HG03064 (cell line): ENCODE data around the gene COL26A1.
"Not testable (repeated sequence)": the region's sequence is repeated elsewhere in the genome, so short reads cannot be mapped to it uniquely, and the experiment has no call there.

Experiments used
- ATAC-seq: cut with Tn5 transposase; IDR thresholded peaks from one replicate; pipeline ENCODE4 v1.9.1; 2021; ENCODE audit warnings: low read depth; ENCODE audit not compliant: unreplicated experiment

The COL26A1 gene

GRCh38 chr7:101362334-101363195, at the start of gene COL26A1:
COL26A1 (plus strand) TSS chr7:101362875; CDS start chr7:101363033, 158 bp downstream.
- no peak for ATAC-seq

GRCh38 chr7:101315336-101315735, 47.3 kb upstream of the COL26A1 start:
- no peak for ATAC-seq

GRCh38 chr7:101319401-101319800, 43.3 kb upstream of the COL26A1 start:
- no peak for ATAC-seq

- peak; percentile 94 for ATAC-seq
Observed at GRCh38 chr7:101321491-101322401, 40.9 kb upstream of the COL26A1 start, which contains the start of gene IFT22. IFT22 (minus strand) TSS chr7:101321812; CDS start chr7:101321709, 103 bp downstream.

- no peak for ATAC-seq
Observed at GRCh38 chr7:101328159-101328558, 34.5 kb upstream of the COL26A1 start.

- ATAC-seq, result no peak
Observed at GRCh38 chr7:101330011-101330484, 32.6 kb upstream of the COL26A1 start.

- no peak for ATAC-seq
Observed at GRCh38 chr7:101332026-101332425, 30.6 kb upstream of the COL26A1 start.

GRCh38 chr7:101333912-101334311, 28.8 kb upstream of the COL26A1 start:
- ATAC-seq, result no peak

GRCh38 chr7:101340379-101340778, 22.3 kb upstream of the COL26A1 start:
- ATAC-seq, result no peak

GRCh38 chr7:101342892-101343291, 19.8 kb upstream of the COL26A1 start:
- ATAC-seq, result no peak

GRCh38 chr7:101347477-101347876, 15.2 kb upstream of the COL26A1 start:
- ATAC-seq, result no peak

- ATAC-seq, result not testable (repeated sequence)
Observed at GRCh38 chr7:101348456-101349067, 14.1 kb upstream of the COL26A1 start.

GRCh38 chr7:101349300-101349699, 13.4 kb upstream of the COL26A1 start:
- not testable (repeated sequence) for ATAC-seq

- ATAC-seq, result no peak
Observed at GRCh38 chr7:101352920-101353308, 9.8 kb upstream of the COL26A1 start.

- no peak for ATAC-seq
Observed at GRCh38 chr7:101357433-101357832, 5.2 kb upstream of the COL26A1 start.

- ATAC-seq, result no peak
Observed at GRCh38 chr7:101363196-101363733, 590 bp downstream of the COL26A1 start.

GRCh38 chr7:101363734-101364374, 1.2 kb downstream of the COL26A1 start:
- ATAC-seq, result no peak

- no peak for ATAC-seq
Observed at GRCh38 chr7:101365956-101366355, 3.3 kb downstream of the COL26A1 start.

- no peak for ATAC-seq
Observed at GRCh38 chr7:101367676-101368075, 5.0 kb downstream of the COL26A1 start.
